Testis (tissue), 5 donors: ENCODE data around the gene OR2J3. TPM values are rescaled to one million over a fixed set of nuclear protein-coding genes. Genes with fewer than 3 reads are reported as not detected.

Source experiments
- DNase-seq: peaks from one replicate; pipeline ENCODE4 v3.0.0-alpha.2; 2019
- H3K27ac ChIP-seq, 2 donors: fragments of 200-600 bp; sonication (generic); one replicate each; pipeline ENCODE4 v1.5.1; 2019
- H3K27me3 ChIP-seq: fragments of 200-600 bp; sonication (generic); one replicate; pipeline ENCODE4 v1.5.1; 2019
- H3K36me3 ChIP-seq: fragments of 200-600 bp; sonication (generic); one replicate; pipeline ENCODE4 v1.5.1; 2017; ENCODE audit warnings: low read depth; ENCODE audit errors: missing control alignments
- H3K4me1 ChIP-seq: fragments of 200-600 bp; sonication (generic); one replicate; pipeline ENCODE4 v1.5.1; 2019
- H3K4me3 ChIP-seq, 2 donors: fragments of 200-600 bp; sonication (generic); one replicate each; pipeline ENCODE4 v1.5.1; 2017 to 2019
- H3K9me3 ChIP-seq: fragments of 200-600 bp; sonication (generic); one replicate; pipeline ENCODE4 v1.5.1; 2017
- CTCF ChIP-seq, 3 experiments: fragments of 450-650 bp in 2 of 3; fragments of 200-600 bp in 1 of 3; sonication (generic) in 1 of 3; IDR thresholded peaks; one replicate each; pipeline ENCODE4 v1.5.1; 2016 to 2019; ENCODE audit warnings: antibody characterized with exemption in 3 of 3, mild to moderate bottlenecking in 2 of 3, moderate library complexity in 1 of 3
- POLR2A ChIP-seq: fragments of 450-650 bp; IDR thresholded peaks from one replicate; pipeline ENCODE4 v1.6.1; 2017; ENCODE audit warnings: antibody characterized with exemption, mild to moderate bottlenecking, moderate library complexity
- WGBS, 2 donors: methylation state at CpG; one replicate each; pipeline ENCODE4 v1.1.5; 2018; 5-methylcytosine and 5-hydroxymethylcytosine counted together
- intact Hi-C: fragments of 100-400 bp; cut with DNase I; formaldehyde crosslinking; loops from one replicate; pipeline ENCODE4 v1.15.1; 2023; ENCODE audit warnings: low total_unique reads
- long read RNA-seq, 2 donors: transcript quantifications; one replicate each; lab custom pipeline, GENCODE V29; 2026
- polyA plus RNA-seq: library from polyadenylated mRNA; stranded (reverse); fragments of 350-450 nt; fragmentation: Illumina TruSeq; extraction: RNeasy Lipid Tissue Mini Kit (QIAGEN cat#74804); gene quantifications from one replicate; pipeline ENCODE4 v1.2.3, GENCODE V29; 2014; ENCODE audit warnings: low read depth, low replicate concordance; ENCODE audit not compliant: insufficient read depth
- total RNA-seq, 2 donors: library from RNA; depleted of rRNA; stranded (reverse); fragments of >200 nt; gene quantifications; one replicate each; pipeline ENCODE4 v1.2.3, GENCODE V29; 2016

OR2J3 gene
- total RNA-seq (1 to 10 TPM; 1.7 to 2.9 TPM), polyA plus RNA-seq (0.25 TPM)
- long read RNA-seq, donor 1 = 0 reads
- long read RNA-seq, donor 2 = 0 reads

DNA sequence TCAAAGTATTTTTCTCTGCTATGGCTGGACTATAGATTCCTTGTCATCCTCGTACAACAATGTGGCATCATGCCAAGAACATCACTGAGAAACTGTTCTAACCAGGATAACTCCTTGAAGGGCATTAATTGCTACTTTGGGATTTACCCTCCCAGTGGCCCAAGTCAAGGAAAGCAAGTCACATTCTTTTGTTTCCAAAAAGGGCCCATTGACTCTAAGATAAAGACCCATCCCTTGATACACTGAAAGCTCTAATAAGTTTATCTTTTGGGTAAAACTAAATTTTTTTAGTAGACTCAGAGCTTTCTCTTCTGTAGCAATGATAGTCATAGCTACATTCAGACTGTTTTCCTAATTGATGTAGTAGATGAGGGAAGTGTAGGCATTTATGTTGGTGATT, at the start of gene OR2J3:
Gene OR2J3 (plus strand): TSS at position 301 of the 400 bp plus-strand sequence. CDS start 3,833 bp downstream, outside the sequence.
- no peaks in the 10 kb centered on the region for H3K36me3 ChIP-seq
- intact Hi-C loops = no loop called here
- H3K27me3 ChIP-seq = no peaks in the 10 kb centered on the region
- no peak for DNase-seq
- TF ChIP-seq CTCF (IDR thresholded peaks at IDR 0.05) (no peak), POLR2A (no peak)
- H3K4me1 ChIP-seq = no peaks in the 10 kb centered on the region
- no peaks in the 10 kb centered on the region for H3K9me3 ChIP-seq
- H3K27ac ChIP-seq = no peak within 1 kb of the TSS
- WGBS, 2 donors = 13 to 39% methylated on average over 1 of the region's 1 CpG
- H3K4me3 ChIP-seq = no peak within 1 kb of the TSS

DNA sequence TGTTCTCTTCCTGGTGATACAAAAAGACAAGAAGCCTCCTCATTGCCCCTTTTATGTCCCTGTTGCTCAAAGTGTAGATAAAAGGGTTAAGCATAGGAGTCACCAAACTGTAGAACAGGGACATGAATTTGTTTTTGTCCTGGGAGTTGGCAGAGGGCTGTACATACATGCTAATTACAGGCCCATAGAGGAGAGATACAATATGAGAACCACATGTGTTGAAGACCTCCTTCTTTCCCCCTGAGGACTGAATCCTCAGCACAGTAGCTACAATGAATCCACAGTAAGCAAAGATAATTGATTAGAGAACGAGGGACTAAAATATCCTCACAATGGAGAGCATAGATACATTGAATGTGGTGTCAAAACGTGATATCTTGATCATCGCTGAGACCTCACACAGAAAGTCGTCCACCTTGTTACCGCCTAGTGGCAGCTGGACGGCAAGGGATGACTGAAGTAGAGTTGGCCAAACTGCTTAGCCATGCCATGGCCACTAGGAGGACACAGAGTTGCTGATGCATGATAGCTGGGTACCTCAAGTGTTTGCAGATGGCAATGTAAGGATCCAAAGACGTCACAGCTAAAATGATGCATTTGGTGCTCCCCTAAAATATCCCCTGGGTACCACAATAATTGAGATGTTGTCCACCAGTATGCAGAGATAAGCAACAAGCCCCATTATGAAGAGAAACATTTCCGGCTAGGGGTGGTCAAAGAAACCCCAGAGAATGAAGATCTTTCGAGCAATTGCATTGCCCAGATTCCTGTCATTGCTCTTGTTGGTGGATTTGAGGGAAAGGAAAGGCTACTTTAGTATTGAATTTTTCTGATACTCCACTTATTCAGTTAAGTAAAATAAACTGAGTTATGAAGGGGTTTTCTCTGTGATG, 35.8 kb upstream of the OR2J3 start:
- WGBS, 2 donors = 51 to 57% methylated on average over 9 of the region's 9 CpGs
- H3K4me3 ChIP-seq = no peak overlapping the region
- DNase-seq = peak; percentile 43

DNA sequence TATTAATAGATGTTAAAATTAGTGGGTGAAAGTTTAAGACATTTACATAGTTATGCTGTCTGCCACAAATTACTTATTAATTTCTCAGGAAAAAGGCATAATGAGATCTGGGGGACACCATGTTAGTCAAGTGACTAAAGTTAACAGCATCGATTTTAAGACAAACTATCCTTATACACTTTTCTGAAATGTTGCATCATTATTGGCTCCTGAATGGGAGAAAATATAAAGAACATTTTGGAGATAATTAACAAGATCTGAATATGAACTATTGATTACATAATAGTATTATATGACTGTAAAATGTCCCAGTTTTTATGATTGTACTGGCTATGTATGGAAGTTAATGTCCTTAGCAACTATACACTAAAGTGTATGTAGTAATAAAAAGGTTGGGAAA, 28.7 kb upstream of the OR2J3 start:
- Histone ChIP-seq H3K4me3 (no peak overlapping the region), H3K27me3 (no peaks in the 10 kb centered on the region), H3K9me3 (no peaks in the 10 kb centered on the region), H3K4me1 (no peaks in the 10 kb centered on the region), H3K27ac (no peak overlapping the region), H3K36me3 (no peaks in the 10 kb centered on the region)
- no peak for DNase-seq
- 75 to 80% methylated on average over 1 of the region's 1 CpG for WGBS, 2 donors
- intact Hi-C loops = no loop called here
- TF ChIP-seq CTCF (IDR thresholded peaks at IDR 0.05) (no peak), POLR2A (no peak)

More for the DNA sequence above, 35.8 kb upstream of the OR2J3 start:
- no peaks in the 10 kb centered on the region for H3K27me3 ChIP-seq
- no peak overlapping the region for H3K27ac ChIP-seq
- TF ChIP-seq POLR2A (no peak), CTCF (IDR thresholded peaks at IDR 0.05) (peak in 2 of 3 experiments; percentile 34 to 63)
- intact Hi-C loops = no loop called here
- no peaks in the 10 kb centered on the region for H3K9me3 ChIP-seq
- no peaks in the 10 kb centered on the region for H3K36me3 ChIP-seq
- H3K4me1 ChIP-seq = no peaks in the 10 kb centered on the region

DNA sequence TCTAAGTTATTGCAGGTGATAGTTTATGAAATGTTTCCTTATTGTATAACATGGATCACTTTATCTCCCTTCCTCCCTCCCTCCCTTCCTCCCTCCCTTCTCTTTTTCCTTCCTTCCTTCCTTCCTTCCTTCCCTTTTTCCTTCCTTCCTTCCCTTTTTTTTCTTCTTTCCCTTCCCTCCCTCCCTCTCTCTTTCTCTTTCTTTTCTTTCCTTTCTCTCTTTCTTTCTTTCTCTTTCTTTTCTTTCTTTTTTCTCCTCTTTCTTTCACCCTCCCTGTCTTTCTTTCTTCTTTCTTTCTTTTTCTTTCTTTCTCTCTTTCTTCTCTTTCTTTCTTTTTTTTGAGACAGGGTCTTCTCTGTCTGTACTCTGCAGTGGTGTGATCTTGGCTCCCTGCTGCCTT, 26.5 kb upstream of the OR2J3 start:
- Histone ChIP-seq H3K27me3 (no peaks in the 10 kb centered on the region), H3K4me3 (no peak overlapping the region), H3K36me3 (no peaks in the 10 kb centered on the region), H3K27ac (no peak overlapping the region), H3K4me1 (no peaks in the 10 kb centered on the region), H3K9me3 (no peaks in the 10 kb centered on the region)
- no peak for DNase-seq
- intact Hi-C loops = no loop called here
- no peak for TF ChIP-seq POLR2A

DNA sequence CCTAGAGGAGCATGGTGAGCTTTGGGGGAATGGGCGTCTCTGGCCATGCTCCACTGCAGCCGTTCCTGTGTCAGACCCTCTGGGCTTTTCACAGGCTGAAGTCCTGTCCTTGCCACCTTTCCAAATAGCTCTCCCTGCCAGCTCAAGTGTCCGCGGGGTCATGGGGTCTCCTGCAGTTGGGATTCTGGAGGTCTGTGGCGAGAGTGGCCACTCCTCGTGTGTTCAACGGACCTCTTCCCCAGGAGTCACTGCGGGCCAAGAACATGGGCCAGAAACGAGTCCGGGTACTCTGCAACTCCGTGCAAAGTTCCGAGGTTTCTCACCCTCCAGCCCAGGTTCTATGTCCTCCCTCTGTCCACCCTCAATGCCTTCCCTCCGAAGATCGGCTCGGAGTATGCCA, 25.4 kb upstream of the OR2J3 start:
- TF ChIP-seq POLR2A (no peak), CTCF (IDR thresholded peaks at IDR 0.05) (no peak)
- WGBS, 2 donors = 78 to 86% methylated on average over 10 to 15 of the region's 15 CpGs
- intact Hi-C loops = no loop called here
- Histone ChIP-seq H3K9me3 (no peaks in the 10 kb centered on the region), H3K4me3 (no peak overlapping the region), H3K27ac (no peak overlapping the region), H3K36me3 (no peaks in the 10 kb centered on the region), H3K4me1 (no peaks in the 10 kb centered on the region), H3K27me3 (no peaks in the 10 kb centered on the region)
- DNase-seq = no peak
